Gastrocnemius medialis (tissue), 4 donors: ENCODE measurements around the gene WDR81. TPM values are rescaled to one million over a fixed set of nuclear protein-coding genes. Genes with fewer than 3 reads are reported as not detected.

Experiments
- ATAC-seq, 2 donors: fragments of 150-250 bp; one replicate each; pipeline ENCODE4 v1.9.1; 2016
- DNase-seq, 2 donors: peaks; one replicate each; pipeline ENCODE4 v3.0.0-alpha.2; 2019
- H3K27ac ChIP-seq, 4 donors: fragments of 200-600 bp; sonication (generic); 1 replicate in 1 of 4; 2 replicates in 3 of 4; pipeline ENCODE4 v1.5.1; 2016 to 2018; ENCODE audit warnings: mild to moderate bottlenecking in 2 of 4, moderate library complexity in 1 of 4
- H3K27me3 ChIP-seq, 3 donors: fragments of 200-600 bp; sonication (generic) in 2 of 3; 1 replicate in 1 of 3; 2 replicates in 2 of 3; pipeline versions ENCODE4 v1.5.1 to v1.6.0; 2016 to 2019; ENCODE audit warnings: mild to moderate bottlenecking in 1 of 3, moderate library complexity in 1 of 3
- H3K36me3 ChIP-seq, 2 donors: fragments of 200-600 bp; sonication (generic) in 1 of 2; one replicate each; pipeline ENCODE4 v1.5.1; 2017 to 2018
- H3K4me1 ChIP-seq, 2 donors: fragments of 200-600 bp; sonication (generic) in 1 of 2; one replicate each; pipeline ENCODE4 v1.5.1; 2016 to 2017; ENCODE audit warnings: mild to moderate bottlenecking in 2 of 2
- H3K4me3 ChIP-seq, 4 donors: fragments of 200-600 bp; sonication (generic) in 3 of 4; 1 replicate in 1 of 4; 2 replicates in 3 of 4; pipeline ENCODE4 v1.5.1; 2016 to 2019; ENCODE audit warnings: mild to moderate bottlenecking in 2 of 4
- H3K9me3 ChIP-seq, 3 donors: fragments of 200-600 bp; sonication (generic) in 2 of 3; 1 replicate in 1 of 3; 2 replicates in 2 of 3; pipeline ENCODE4 v1.5.1; 2016 to 2019
- POLR2A ChIP-seq, 2 donors: fragments of 450-650 bp; IDR thresholded peaks; one replicate each; pipeline ENCODE4 v1.6.1; 2017; ENCODE audit warnings: antibody characterized with exemption in 2 of 2, mild to moderate bottlenecking in 2 of 2, moderate library complexity in 2 of 2
- in situ Hi-C, 4 donors: fragments of 200-750 bp; cut with MboI; loops; one replicate each; pipeline versions ENCODE4 v1.15.0 to v1.8.0; 2017; ENCODE audit warnings: low sequenced_read_pairs in 4 of 4
- intact Hi-C: fragments of 100-400 bp; cut with DNase I; formaldehyde crosslinking; loops from one replicate; pipeline ENCODE4 v1.15.1; 2023; ENCODE audit warnings: low total_unique reads
- total RNA-seq, 4 donors: library from RNA; depleted of rRNA; stranded (reverse); fragments of >200 nt; gene quantifications; one replicate each; pipeline versions ENCODE4 v1.1.0 to v1.2.3, GENCODE V29; 2016
- TF ChIP-seq, protein P1 (sequence below), 5 experiments: fragments of 450-650 bp in 3 of 5; fragments of 200-600 bp in 2 of 5; sonication (generic) in 2 of 5; IDR thresholded peaks in 4 of 5; conservative IDR thresholded peaks in 1 of 5; 1 replicate in 4 of 5; 2 replicates in 1 of 5; pipeline ENCODE4 v1.5.1; 2016 to 2019; ENCODE audit warnings: antibody characterized with exemption in 5 of 5, mild to moderate bottlenecking in 3 of 5, moderate library complexity in 3 of 5

WDR81 gene
- total RNA-seq, 4 donors from 2014 or later = 22.3 to 61.1 (median 42.7) TPM

GRCh38 chr17:1729966-1730325 is 5.4 kb downstream of the WDR81 start:
- no peaks in the 10 kb centered on the region for H3K9me3 ChIP-seq
- H3K4me3 ChIP-seq = peak overlapping the region; percentile 29 to 47 (median 38)
- H3K4me1 ChIP-seq = peaks cover 45 to 54% of the 10 kb centered on the region in 2 donors
- peak overlapping the region; percentile 99 to 100 (median 99) for H3K27ac ChIP-seq
- TF ChIP-seq POLR2A (IDR thresholded peaks at IDR 0.05) = no peak
- TF ChIP-seq, protein P1, sequence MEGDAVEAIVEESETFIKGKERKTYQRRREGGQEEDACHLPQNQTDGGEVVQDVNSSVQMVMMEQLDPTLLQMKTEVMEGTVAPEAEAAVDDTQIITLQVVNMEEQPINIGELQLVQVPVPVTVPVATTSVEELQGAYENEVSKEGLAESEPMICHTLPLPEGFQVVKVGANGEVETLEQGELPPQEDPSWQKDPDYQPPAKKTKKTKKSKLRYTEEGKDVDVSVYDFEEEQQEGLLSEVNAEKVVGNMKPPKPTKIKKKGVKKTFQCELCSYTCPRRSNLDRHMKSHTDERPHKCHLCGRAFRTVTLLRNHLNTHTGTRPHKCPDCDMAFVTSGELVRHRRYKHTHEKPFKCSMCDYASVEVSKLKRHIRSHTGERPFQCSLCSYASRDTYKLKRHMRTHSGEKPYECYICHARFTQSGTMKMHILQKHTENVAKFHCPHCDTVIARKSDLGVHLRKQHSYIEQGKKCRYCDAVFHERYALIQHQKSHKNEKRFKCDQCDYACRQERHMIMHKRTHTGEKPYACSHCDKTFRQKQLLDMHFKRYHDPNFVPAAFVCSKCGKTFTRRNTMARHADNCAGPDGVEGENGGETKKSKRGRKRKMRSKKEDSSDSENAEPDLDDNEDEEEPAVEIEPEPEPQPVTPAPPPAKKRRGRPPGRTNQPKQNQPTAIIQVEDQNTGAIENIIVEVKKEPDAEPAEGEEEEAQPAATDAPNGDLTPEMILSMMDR (IDR thresholded peaks at IDR 0.05 in 4 of 5, conservative IDR thresholded peaks at IDR 0.05 in 1 of 5) = no peak
- ATAC-seq (peak; percentile 11 to 26), DNase-seq (no peak)
- peaks cover 0 to 55% of the 10 kb centered on the region in 2 donors for H3K36me3 ChIP-seq
- in situ Hi-C loops (loop anchor here in 1 of 4 donors (10.0 kb wide), 1 partner anchor 45 kb away; no protein-coding TSS in a partner anchor), intact Hi-C loops (loop anchor here (2.0 kb wide), 1 partner anchor 33 kb away; the partner anchor contains the start of gene SERPINF1)
- no peaks in the 10 kb centered on the region for H3K27me3 ChIP-seq

GRCh38 chr17:1730326-1731193 is 6.1 kb downstream of the WDR81 start:
- Histone ChIP-seq H3K9me3 (no peaks in the 10 kb centered on the region), H3K4me1 (peaks cover 40 to 48% of the 10 kb centered on the region in 2 donors), H3K27me3 (no peaks in the 10 kb centered on the region), H3K4me3 (peak overlapping the region; percentile 29 to 47 (median 38)), H3K36me3 (peaks cover 0 to 60% of the 10 kb centered on the region in 2 donors), H3K27ac (peak overlapping the region; percentile 99 to 100 (median 99))
- DNase-seq (peak; percentile 96), ATAC-seq (peak; percentile 91 to 92)
- TF ChIP-seq, protein P1 (IDR thresholded peaks at IDR 0.05 in 4 of 5, conservative IDR thresholded peaks at IDR 0.05 in 1 of 5) = no peak
- TF ChIP-seq POLR2A (IDR thresholded peaks at IDR 0.05) = peak; percentile 73 to 85
- intact Hi-C loops = loop anchor here (2.0 kb wide), 1 partner anchor 32 kb away; the partner anchor contains the start of gene SERPINF1
- in situ Hi-C loops = no loop called here

GRCh38 chr17:1731194-1731506 is 6.6 kb downstream of the WDR81 start:
- peak overlapping the region; percentile 99 to 100 (median 99) for H3K27ac ChIP-seq
- peak overlapping the region in 3 of 4 donors; percentile 6 to 47 (median 17) for H3K4me3 ChIP-seq
- intact Hi-C loops = loop anchor here (2.0 kb wide), 1 partner anchor 32 kb away; the partner anchor contains the start of gene SERPINF1
- peaks cover 0 to 62% of the 10 kb centered on the region in 2 donors for H3K36me3 ChIP-seq
- no peak for ATAC-seq
- in situ Hi-C loops = no loop called here
- H3K9me3 ChIP-seq = no peaks in the 10 kb centered on the region
- peaks cover 38 to 43% of the 10 kb centered on the region in 2 donors for H3K4me1 ChIP-seq
- peak; percentile 45 to 46 for TF ChIP-seq POLR2A (IDR thresholded peaks at IDR 0.05)
- TF ChIP-seq, protein P1 (IDR thresholded peaks at IDR 0.05 in 4 of 5, conservative IDR thresholded peaks at IDR 0.05 in 1 of 5) = no peak
- H3K27me3 ChIP-seq = no peaks in the 10 kb centered on the region
- no peak for DNase-seq

DNA sequence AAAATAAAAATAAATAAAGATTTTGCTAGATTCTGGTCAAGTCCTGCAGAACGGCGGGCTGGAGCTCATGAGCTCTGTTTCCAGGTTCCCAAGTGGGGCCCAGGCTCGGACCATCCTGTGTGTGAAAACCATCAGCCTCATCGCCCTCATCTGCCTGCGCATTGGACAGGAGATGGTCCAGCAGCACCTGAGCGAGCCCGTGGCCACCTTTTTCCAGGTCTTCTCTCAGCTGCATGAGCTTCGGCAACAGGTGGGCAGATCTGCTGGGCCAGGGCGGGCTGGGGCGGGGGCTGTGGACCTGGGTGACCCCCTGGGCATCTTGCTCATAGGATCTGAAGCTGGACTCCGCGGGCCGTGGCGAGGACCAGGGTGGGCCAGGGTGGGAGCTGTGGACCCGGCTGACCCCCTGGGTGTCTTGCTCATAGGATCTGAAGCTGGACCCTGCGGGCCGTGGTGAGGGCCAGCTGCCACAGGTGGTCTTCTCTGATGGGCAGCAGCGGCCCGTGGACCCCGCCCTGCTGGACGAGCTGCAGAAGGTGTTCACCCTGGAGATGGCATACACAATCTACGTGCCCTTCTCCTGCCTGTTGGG is 7.8 kb downstream of the WDR81 start:
- no peak overlapping the region for H3K4me3 ChIP-seq
- peaks cover 36 to 41% of the 10 kb centered on the region in 2 donors for H3K4me1 ChIP-seq
- intact Hi-C loops (no loop called here), in situ Hi-C loops (no loop called here)
- H3K9me3 ChIP-seq = no peaks in the 10 kb centered on the region
- ATAC-seq (no peak), DNase-seq (no peak)
- H3K27ac ChIP-seq = peak overlapping the region; percentile 99 to 100 (median 99)
- H3K27me3 ChIP-seq = no peaks in the 10 kb centered on the region
- peaks cover 0 to 63% of the 10 kb centered on the region in 2 donors for H3K36me3 ChIP-seq
- TF ChIP-seq, protein P1 (IDR thresholded peaks at IDR 0.05 in 4 of 5, conservative IDR thresholded peaks at IDR 0.05 in 1 of 5) = no peak
- TF ChIP-seq POLR2A (IDR thresholded peaks at IDR 0.05) = no peak
